Neural cell (in vitro differentiated cells): ENCODE results near the gene CWC27.

Experiments used
- CTCF ChIP-seq: fragments of 450-650 bp; IDR thresholded peaks from 2 replicates; pipeline ENCODE4 v1.5.1; 2014; ENCODE audit warnings: antibody characterized with exemption, mild to moderate bottlenecking, moderate library complexity; ENCODE audit not compliant: poor library complexity, severe bottlenecking
- EP300 ChIP-seq: fragments of 450-650 bp; conservative IDR thresholded peaks from 2 replicates; pipeline ENCODE4 v1.6.1; 2014; ENCODE audit warnings: antibody characterized with exemption, mild to moderate bottlenecking, moderate library complexity; ENCODE audit not compliant: poor library complexity, severe bottlenecking
- EZH2 ChIP-seq: fragments of 200-600, 300-800 bp; shearing (Covaris generic), sonication (generic); IDR thresholded peaks from 2 replicates; pipeline ENCODE4 v1.6.1; 2014; ENCODE audit warnings: antibody characterized with exemption, low read length, borderline replicate concordance, mild to moderate bottlenecking; ENCODE audit not compliant: insufficient read depth, poor library complexity, severe bottlenecking
- MXI1 ChIP-seq: fragments of 450-650 bp; conservative IDR thresholded peaks from 2 replicates; pipeline ENCODE4 v1.6.1; 2014; ENCODE audit warnings: antibody characterized with exemption, mild to moderate bottlenecking; ENCODE audit not compliant: poor library complexity, severe bottlenecking
- POLR2AphosphoS5 ChIP-seq: IDR thresholded peaks from 2 replicates; pipeline ENCODE4 v1.6.1; 2012
- RAD21 ChIP-seq: fragments of 450-650 bp; conservative IDR thresholded peaks from 2 replicates; pipeline ENCODE4 v1.6.1; 2014; ENCODE audit warnings: antibody characterized with exemption, mild to moderate bottlenecking, moderate library complexity
- REST ChIP-seq: IDR thresholded peaks from 2 replicates; pipeline ENCODE4 v1.6.1; 2012; ENCODE audit warnings: borderline replicate concordance
- SMC3 ChIP-seq: fragments of 450-650 bp; conservative IDR thresholded peaks from 2 replicates; pipeline ENCODE4 v1.6.1; 2014; ENCODE audit warnings: antibody characterized with exemption, mild to moderate bottlenecking, moderate library complexity; ENCODE audit not compliant: poor library complexity
- TAF1 ChIP-seq: IDR thresholded peaks from 2 replicates; pipeline ENCODE4 v1.6.1; 2012; ENCODE audit warnings: low read depth

GRCh38 chr5:64790210-64790609 is 21.5 kb downstream of the CWC27 start:
- no peak for TF ChIP-seq CTCF
- no peak for TF ChIP-seq EZH2
- no peak for TF ChIP-seq MXI1
- no peak for TF ChIP-seq RAD21
- TF ChIP-seq SMC3 = no peak
- no peak for TF ChIP-seq POLR2AphosphoS5
- TF ChIP-seq EP300 = no peak
- TF ChIP-seq TAF1 = no peak
- no peak for TF ChIP-seq REST
